HEK293 (cell line): ENCODE results near the gene PALD1.

Experiments used
- ZNF121 ChIP-seq: fragments of 450-650 bp; formaldehyde crosslinking; IDR thresholded peaks from 2 replicates; pipeline ENCODE4 v1.5.1; 2016; ENCODE audit warnings: missing biosample characterization, missing genetic modification characterization
- ZNF214 ChIP-seq: fragments of 450-650 bp; formaldehyde crosslinking; IDR thresholded peaks from 2 replicates; pipeline ENCODE4 v1.5.1; 2017; ENCODE audit warnings: missing biosample characterization, mild to moderate bottlenecking, missing genetic modification characterization, borderline replicate concordance
- ZNF292 ChIP-seq: fragments of 450-650 bp; formaldehyde crosslinking; IDR thresholded peaks from 2 replicates; pipeline ENCODE4 v1.5.1; 2016; ENCODE audit warnings: low read depth, missing biosample characterization, missing genetic modification characterization, borderline replicate concordance
- ZNF521 ChIP-seq: fragments of 450-650 bp; formaldehyde crosslinking; IDR thresholded peaks from 2 replicates; pipeline ENCODE4 v1.5.1; 2017; ENCODE audit warnings: missing biosample characterization, mild to moderate bottlenecking, missing genetic modification characterization
- ZNF555 ChIP-seq: fragments of 450-650 bp; formaldehyde crosslinking; conservative IDR thresholded peaks from 2 replicates; pipeline ENCODE4 v1.5.1; 2017; ENCODE audit warnings: missing biosample characterization, mild to moderate bottlenecking, missing genetic modification characterization, inconsistent platforms
- ZNF558 ChIP-seq: fragments of 450-650 bp; formaldehyde crosslinking; IDR thresholded peaks from 2 replicates; pipeline ENCODE4 v1.5.1; 2016; ENCODE audit warnings: missing biosample characterization, missing genetic modification characterization
- ZNF777 ChIP-seq: fragments of 450-650 bp; formaldehyde crosslinking; IDR thresholded peaks from 2 replicates; pipeline ENCODE4 v1.5.1; 2017; ENCODE audit warnings: missing biosample characterization, missing genetic modification characterization, borderline replicate concordance
- ZNF792 ChIP-seq: fragments of 450-650 bp; formaldehyde crosslinking; IDR thresholded peaks from 2 replicates; pipeline ENCODE4 v1.5.1; 2016; ENCODE audit warnings: missing biosample characterization, missing genetic modification characterization
- TF ChIP-seq, protein P1 (sequence below): fragments of 450-650 bp; formaldehyde crosslinking; IDR thresholded peaks from 2 replicates; pipeline ENCODE4 v1.5.1; 2016; ENCODE audit warnings: missing biosample characterization, missing genetic modification characterization
- TF ChIP-seq, protein P2 (sequence below): fragments of 450-650 bp; formaldehyde crosslinking; IDR thresholded peaks from 2 replicates; pipeline ENCODE4 v1.5.1; 2016; ENCODE audit warnings: missing biosample characterization, missing genetic modification characterization
- TF ChIP-seq, protein P3 (sequence below): fragments of 450-650 bp; IDR thresholded peaks from 2 replicates; pipeline ENCODE4 v1.5.1; 2018; ENCODE audit warnings: missing biosample characterization, mild to moderate bottlenecking, missing genetic modification characterization

DNA sequence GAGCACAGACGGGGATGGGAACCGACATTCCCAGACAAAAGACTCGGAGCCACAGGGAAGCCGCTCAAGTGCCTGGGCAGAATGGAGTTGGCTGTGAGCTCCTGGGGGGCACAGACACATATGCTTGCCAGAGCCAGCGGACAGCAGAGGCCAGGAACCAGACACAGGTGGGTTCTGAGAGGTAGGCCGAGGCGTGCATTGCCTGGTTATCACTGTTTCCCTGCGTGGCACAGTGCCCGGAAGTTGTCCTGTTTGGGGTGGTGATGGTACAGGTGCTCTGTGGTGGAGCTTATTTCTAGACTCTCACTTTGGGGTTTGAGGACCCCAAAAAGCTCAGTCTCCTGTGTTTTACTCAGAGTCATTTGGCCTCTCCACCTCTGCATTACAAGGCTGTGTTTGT lies 2.5 kb downstream of the PALD1 start:
- TF ChIP-seq ZNF777 (no peak), ZNF558 (no peak), ZNF292 (tag by site-specific recombination) (no peak), ZNF555 (no peak), ZNF792 (no peak), ZNF214 (tag by site-specific recombination) (no peak), ZNF121 (tag by site-specific recombination) (no peak), ZNF521 (no peak)
- TF ChIP-seq, protein P1, sequence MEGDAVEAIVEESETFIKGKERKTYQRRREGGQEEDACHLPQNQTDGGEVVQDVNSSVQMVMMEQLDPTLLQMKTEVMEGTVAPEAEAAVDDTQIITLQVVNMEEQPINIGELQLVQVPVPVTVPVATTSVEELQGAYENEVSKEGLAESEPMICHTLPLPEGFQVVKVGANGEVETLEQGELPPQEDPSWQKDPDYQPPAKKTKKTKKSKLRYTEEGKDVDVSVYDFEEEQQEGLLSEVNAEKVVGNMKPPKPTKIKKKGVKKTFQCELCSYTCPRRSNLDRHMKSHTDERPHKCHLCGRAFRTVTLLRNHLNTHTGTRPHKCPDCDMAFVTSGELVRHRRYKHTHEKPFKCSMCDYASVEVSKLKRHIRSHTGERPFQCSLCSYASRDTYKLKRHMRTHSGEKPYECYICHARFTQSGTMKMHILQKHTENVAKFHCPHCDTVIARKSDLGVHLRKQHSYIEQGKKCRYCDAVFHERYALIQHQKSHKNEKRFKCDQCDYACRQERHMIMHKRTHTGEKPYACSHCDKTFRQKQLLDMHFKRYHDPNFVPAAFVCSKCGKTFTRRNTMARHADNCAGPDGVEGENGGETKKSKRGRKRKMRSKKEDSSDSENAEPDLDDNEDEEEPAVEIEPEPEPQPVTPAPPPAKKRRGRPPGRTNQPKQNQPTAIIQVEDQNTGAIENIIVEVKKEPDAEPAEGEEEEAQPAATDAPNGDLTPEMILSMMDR (tag by site-specific recombination): no peak
- TF ChIP-seq, protein P2, sequence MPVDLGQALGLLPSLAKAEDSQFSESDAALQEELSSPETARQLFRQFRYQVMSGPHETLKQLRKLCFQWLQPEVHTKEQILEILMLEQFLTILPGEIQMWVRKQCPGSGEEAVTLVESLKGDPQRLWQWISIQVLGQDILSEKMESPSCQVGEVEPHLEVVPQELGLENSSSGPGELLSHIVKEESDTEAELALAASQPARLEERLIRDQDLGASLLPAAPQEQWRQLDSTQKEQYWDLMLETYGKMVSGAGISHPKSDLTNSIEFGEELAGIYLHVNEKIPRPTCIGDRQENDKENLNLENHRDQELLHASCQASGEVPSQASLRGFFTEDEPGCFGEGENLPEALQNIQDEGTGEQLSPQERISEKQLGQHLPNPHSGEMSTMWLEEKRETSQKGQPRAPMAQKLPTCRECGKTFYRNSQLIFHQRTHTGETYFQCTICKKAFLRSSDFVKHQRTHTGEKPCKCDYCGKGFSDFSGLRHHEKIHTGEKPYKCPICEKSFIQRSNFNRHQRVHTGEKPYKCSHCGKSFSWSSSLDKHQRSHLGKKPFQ: no peak
- TF ChIP-seq, protein P3, sequence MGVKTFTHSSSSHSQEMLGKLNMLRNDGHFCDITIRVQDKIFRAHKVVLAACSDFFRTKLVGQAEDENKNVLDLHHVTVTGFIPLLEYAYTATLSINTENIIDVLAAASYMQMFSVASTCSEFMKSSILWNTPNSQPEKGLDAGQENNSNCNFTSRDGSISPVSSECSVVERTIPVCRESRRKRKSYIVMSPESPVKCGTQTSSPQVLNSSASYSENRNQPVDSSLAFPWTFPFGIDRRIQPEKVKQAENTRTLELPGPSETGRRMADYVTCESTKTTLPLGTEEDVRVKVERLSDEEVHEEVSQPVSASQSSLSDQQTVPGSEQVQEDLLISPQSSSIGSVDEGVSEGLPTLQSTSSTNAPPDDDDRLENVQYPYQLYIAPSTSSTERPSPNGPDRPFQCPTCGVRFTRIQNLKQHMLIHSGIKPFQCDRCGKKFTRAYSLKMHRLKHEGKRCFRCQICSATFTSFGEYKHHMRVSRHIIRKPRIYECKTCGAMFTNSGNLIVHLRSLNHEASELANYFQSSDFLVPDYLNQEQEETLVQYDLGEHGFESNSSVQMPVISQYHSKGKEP: no peak
